ENCODE results near the gene ANGPTL2.

Gene ANGPTL2

DNA sequence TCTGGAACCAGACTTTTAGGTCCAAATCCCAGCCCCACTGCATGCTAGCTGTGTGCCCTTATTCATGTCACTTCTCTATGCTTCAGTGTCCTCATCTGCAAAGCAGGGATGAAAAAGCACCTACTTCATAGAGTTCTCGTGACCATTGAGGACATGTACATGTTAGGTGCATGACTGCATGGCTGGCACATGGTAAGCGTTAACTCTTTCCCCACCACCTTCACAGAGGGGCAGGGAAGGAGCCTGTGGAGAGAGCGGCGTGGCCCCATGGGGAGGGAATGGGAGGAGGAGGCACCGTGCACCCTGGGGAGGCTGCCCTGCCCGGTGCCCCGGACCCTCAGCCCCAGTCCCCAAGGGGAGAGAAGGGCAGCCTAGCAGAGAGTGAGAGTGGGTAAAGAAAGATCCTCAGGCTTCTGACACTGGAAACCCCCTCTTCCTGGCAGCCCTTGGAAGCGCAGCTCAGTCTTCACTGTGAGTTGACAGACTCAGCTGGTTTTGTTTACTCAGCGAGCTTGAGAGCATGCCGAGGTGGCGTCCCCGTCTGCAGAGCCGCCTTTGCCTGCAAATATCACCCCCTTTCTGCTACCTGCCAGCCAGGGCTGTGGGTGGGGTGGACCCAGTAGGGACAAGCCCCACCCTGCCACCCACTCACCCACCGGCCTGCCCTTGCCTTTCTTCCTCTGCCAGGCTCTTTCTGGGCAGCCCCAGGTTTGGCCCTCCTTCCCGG lies 10.6 kb upstream of the ANGPTL2 start:
- no peak overlapping the region; the same call in 1 of the 2 replicates for H3K27ac ChIP-seq (ENCODE audit: low read depth, low read length)
- no peaks in the 10 kb centered on the region for H3K36me3 ChIP-seq (ENCODE audit: insufficient read depth, low read length)
- no peaks in the 10 kb centered on the region for H3K27me3 ChIP-seq (ENCODE audit: insufficient read depth, low read length)
- H3K4me3 ChIP-seq (ENCODE audit: low read length), result no peak overlapping the region
- H3K9me3 ChIP-seq (ENCODE audit: insufficient read depth, low read depth, low read length), result no peaks in the 10 kb centered on the region
- H3K9ac ChIP-seq (ENCODE audit: low read depth, low read length), result no peak overlapping the region
- 35% methylated on average over 15 of the region's 15 CpGs for WGBS
- peaks cover 33% of the 10 kb centered on the region for H3K4me1 ChIP-seq (ENCODE audit: insufficient read depth, low read length)

DNA sequence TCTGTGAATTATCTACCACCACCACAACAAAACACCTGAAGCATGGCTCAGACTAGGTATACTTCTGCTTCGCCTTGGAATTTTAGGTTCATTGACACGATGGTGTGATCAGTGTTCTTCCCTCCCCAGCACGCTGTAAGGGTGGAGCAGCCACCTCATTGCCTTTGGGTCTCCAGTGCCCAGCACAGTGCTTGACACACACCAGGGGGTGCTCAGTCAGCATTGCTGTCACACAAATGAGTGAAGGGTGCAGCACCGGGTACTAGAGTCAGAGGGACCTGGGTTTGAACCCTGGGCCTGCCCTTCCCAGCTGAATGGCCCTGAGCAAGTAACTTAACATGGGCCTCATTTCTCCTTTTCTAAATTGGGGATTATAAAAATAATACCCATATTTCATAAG lies 9.9 kb upstream of the ANGPTL2 start:
- H3K27ac ChIP-seq (ENCODE audit: low read depth, low read length), result no peak overlapping the region
- no peak overlapping the region for H3K4me3 ChIP-seq (ENCODE audit: low read length)
- H3K9ac ChIP-seq (ENCODE audit: low read depth, low read length), result no peak overlapping the region
- 89% methylated on average over 4 of the region's 4 CpGs for WGBS
- H3K9me3 ChIP-seq (ENCODE audit: insufficient read depth, low read depth, low read length), result no peaks in the 10 kb centered on the region
- H3K36me3 ChIP-seq (ENCODE audit: insufficient read depth, low read length), result no peaks in the 10 kb centered on the region
- no peaks in the 10 kb centered on the region for H3K27me3 ChIP-seq (ENCODE audit: insufficient read depth, low read length)
- peaks cover 33% of the 10 kb centered on the region for H3K4me1 ChIP-seq (ENCODE audit: insufficient read depth, low read length)

- no peak overlapping the region for H3K9ac ChIP-seq (ENCODE audit: low read depth, low read length)
- peaks cover 33% of the 10 kb centered on the region for H3K4me1 ChIP-seq (ENCODE audit: insufficient read depth, low read length)
- no peaks in the 10 kb centered on the region for H3K9me3 ChIP-seq (ENCODE audit: insufficient read depth, low read depth, low read length)
- 69% methylated on average over 6 of the region's 6 CpGs for WGBS
- no peaks in the 10 kb centered on the region for H3K36me3 ChIP-seq (ENCODE audit: insufficient read depth, low read length)
- H3K27me3 ChIP-seq (ENCODE audit: insufficient read depth, low read length), result no peaks in the 10 kb centered on the region
- H3K4me3 ChIP-seq (ENCODE audit: low read length), result no peak overlapping the region
- H3K27ac ChIP-seq (ENCODE audit: low read depth, low read length), result no peak overlapping the region
These were observed 9.4 kb upstream of the ANGPTL2 start for GRCh38 chr9:127131871-127132270.

- Histone ChIP-seq H3K9me3 (ENCODE audit: insufficient read depth, low read depth, low read length) (no peaks in the 10 kb centered on the region), H3K36me3 (ENCODE audit: insufficient read depth, low read length) (no peaks in the 10 kb centered on the region), H3K4me1 (ENCODE audit: insufficient read depth, low read length) (peaks cover 33% of the 10 kb centered on the region), H3K9ac (ENCODE audit: low read depth, low read length) (no peak overlapping the region), H3K27ac (ENCODE audit: low read depth, low read length) (no peak overlapping the region), H3K27me3 (ENCODE audit: insufficient read depth, low read length) (no peaks in the 10 kb centered on the region), H3K4me3 (ENCODE audit: low read length) (no peak overlapping the region)
- 78% methylated on average over 10 of the region's 10 CpGs for WGBS
These were observed 8.5 kb upstream of the ANGPTL2 start for GRCh38 chr9:127130661-127131538.

- H3K27ac ChIP-seq (ENCODE audit: low read depth, low read length), result no peak overlapping the region
These were observed 7.8 kb upstream of the ANGPTL2 start for GRCh38 chr9:127130235-127130634.

GRCh38 chr9:127129718-127130085 lies 7.3 kb upstream of the ANGPTL2 start:
- no peak overlapping the region for H3K27ac ChIP-seq (ENCODE audit: low read depth, low read length)
- H3K9me3 ChIP-seq (ENCODE audit: insufficient read depth, low read depth, low read length), result no peaks in the 10 kb centered on the region
- no peaks in the 10 kb centered on the region for H3K27me3 ChIP-seq (ENCODE audit: insufficient read depth, low read length)
- H3K4me3 ChIP-seq (ENCODE audit: low read length), result no peak overlapping the region
- WGBS, result 87% methylated on average over 3 of the region's 3 CpGs
- no peak overlapping the region for H3K9ac ChIP-seq (ENCODE audit: low read depth, low read length)
- peaks cover 33% of the 10 kb centered on the region for H3K4me1 ChIP-seq (ENCODE audit: insufficient read depth, low read length)
- H3K36me3 ChIP-seq (ENCODE audit: insufficient read depth, low read length), result no peaks in the 10 kb centered on the region

More at GRCh38 chr9:127130235-127130634, 7.8 kb upstream of the ANGPTL2 start:
- H3K27me3 ChIP-seq (ENCODE audit: insufficient read depth, low read length), result no peaks in the 10 kb centered on the region
- no peak overlapping the region for H3K9ac ChIP-seq (ENCODE audit: low read depth, low read length)
- no peaks in the 10 kb centered on the region for H3K36me3 ChIP-seq (ENCODE audit: insufficient read depth, low read length)
- no peak overlapping the region for H3K4me3 ChIP-seq (ENCODE audit: low read length)
- no peaks in the 10 kb centered on the region for H3K9me3 ChIP-seq (ENCODE audit: insufficient read depth, low read depth, low read length)
- H3K4me1 ChIP-seq (ENCODE audit: insufficient read depth, low read length), result peaks cover 33% of the 10 kb centered on the region
- 91% methylated on average over 2 of the region's 2 CpGs for WGBS

DNA sequence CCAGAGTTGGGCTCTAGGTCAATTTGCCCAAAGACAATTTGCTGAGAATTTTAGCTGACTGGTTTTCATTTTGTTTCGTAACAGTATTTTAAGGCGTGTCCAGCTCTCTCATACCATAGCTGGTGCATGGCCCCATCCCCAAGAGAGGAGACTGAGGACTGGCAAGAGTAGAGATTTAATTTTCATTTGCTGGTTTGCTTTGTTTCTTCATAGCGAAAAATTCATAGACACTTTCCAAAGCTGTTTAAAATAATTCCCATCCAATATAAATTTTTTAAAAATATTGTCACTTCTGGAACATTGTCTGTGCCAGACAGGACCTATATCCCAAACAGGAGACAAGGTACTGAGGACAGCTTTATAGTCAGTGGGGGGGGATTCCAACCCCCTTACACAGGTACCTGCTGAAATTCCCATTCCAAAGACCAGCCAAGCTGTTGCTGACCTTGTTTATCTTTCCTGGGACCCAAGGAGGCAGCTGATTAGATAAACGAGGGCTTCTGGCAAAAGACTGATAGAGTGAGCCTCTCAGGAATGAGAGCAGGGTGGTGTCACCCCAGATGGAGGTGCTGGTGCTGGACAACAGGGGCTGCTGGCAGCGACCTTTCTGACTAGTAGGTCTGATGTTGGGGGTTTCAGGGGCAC lies 6.8 kb upstream of the ANGPTL2 start:
- Histone ChIP-seq H3K4me3 (ENCODE audit: low read length) (no peak overlapping the region), H3K4me1 (ENCODE audit: insufficient read depth, low read length) (peaks cover 33% of the 10 kb centered on the region), H3K36me3 (ENCODE audit: insufficient read depth, low read length) (no peaks in the 10 kb centered on the region), H3K27me3 (ENCODE audit: insufficient read depth, low read length) (no peaks in the 10 kb centered on the region), H3K9me3 (ENCODE audit: insufficient read depth, low read depth, low read length) (no peaks in the 10 kb centered on the region), H3K9ac (ENCODE audit: low read depth, low read length) (no peak overlapping the region), H3K27ac (ENCODE audit: low read depth, low read length) (no peak overlapping the region)
- WGBS, result 82% methylated on average over 5 of the region's 5 CpGs

GRCh38 chr9:127128341-127129072 lies 6.1 kb upstream of the ANGPTL2 start:
- peaks cover 27% of the 10 kb centered on the region for H3K4me1 ChIP-seq (ENCODE audit: insufficient read depth, low read length)
- no peak overlapping the region for H3K27ac ChIP-seq (ENCODE audit: low read depth, low read length)
- no peak overlapping the region for H3K4me3 ChIP-seq (ENCODE audit: low read length)
- no peak overlapping the region for H3K9ac ChIP-seq (ENCODE audit: low read depth, low read length)
- no peaks in the 10 kb centered on the region for H3K36me3 ChIP-seq (ENCODE audit: insufficient read depth, low read length)
- H3K27me3 ChIP-seq (ENCODE audit: insufficient read depth, low read length), result no peaks in the 10 kb centered on the region
- no peaks in the 10 kb centered on the region for H3K9me3 ChIP-seq (ENCODE audit: insufficient read depth, low read depth, low read length)
- WGBS, result 91% methylated on average over 9 of the region's 9 CpGs

GRCh38 chr9:127126971-127127370 lies 4.5 kb upstream of the ANGPTL2 start:
- WGBS, result 88% methylated on average over 1 of the region's 1 CpG

GRCh38 chr9:127124792-127125191 lies 2.4 kb upstream of the ANGPTL2 start:
- 0 out of 2 replicates have a peak, but pooled peaks cover 3% of the 10 kb centered on the region for H3K27me3 ChIP-seq (ENCODE audit: insufficient read depth, low read length)
- H3K4me1 ChIP-seq (ENCODE audit: insufficient read depth, low read length), result peaks cover 13% of the 10 kb centered on the region; the same call in 1 of the 2 replicates
- H3K27ac ChIP-seq (ENCODE audit: low read depth, low read length), result no peak overlapping the region
- no peak overlapping the region for H3K4me3 ChIP-seq (ENCODE audit: low read length)
- no peaks in the 10 kb centered on the region for H3K36me3 ChIP-seq (ENCODE audit: insufficient read depth, low read length)
- H3K9me3 ChIP-seq (ENCODE audit: insufficient read depth, low read depth, low read length), result no peaks in the 10 kb centered on the region
- H3K9ac ChIP-seq (ENCODE audit: low read depth, low read length), result no peak overlapping the region
- WGBS, result 94% methylated on average over 2 of the region's 2 CpGs

More at GRCh38 chr9:127126971-127127370, 4.5 kb upstream of the ANGPTL2 start:
- Histone ChIP-seq H3K9ac (ENCODE audit: low read depth, low read length) (no peak overlapping the region), H3K27ac (ENCODE audit: low read depth, low read length) (no peak overlapping the region), H3K36me3 (ENCODE audit: insufficient read depth, low read length) (no peaks in the 10 kb centered on the region), H3K4me1 (ENCODE audit: insufficient read depth, low read length) (peaks cover 20% of the 10 kb centered on the region; the same call in 1 of the 2 replicates), H3K4me3 (ENCODE audit: low read length) (no peak overlapping the region), H3K9me3 (ENCODE audit: insufficient read depth, low read depth, low read length) (no peaks in the 10 kb centered on the region), H3K27me3 (ENCODE audit: insufficient read depth, low read length) (no peaks in the 10 kb centered on the region)
